ENCODE data around the gene SLC23A2.

The SLC23A2 gene

DNA sequence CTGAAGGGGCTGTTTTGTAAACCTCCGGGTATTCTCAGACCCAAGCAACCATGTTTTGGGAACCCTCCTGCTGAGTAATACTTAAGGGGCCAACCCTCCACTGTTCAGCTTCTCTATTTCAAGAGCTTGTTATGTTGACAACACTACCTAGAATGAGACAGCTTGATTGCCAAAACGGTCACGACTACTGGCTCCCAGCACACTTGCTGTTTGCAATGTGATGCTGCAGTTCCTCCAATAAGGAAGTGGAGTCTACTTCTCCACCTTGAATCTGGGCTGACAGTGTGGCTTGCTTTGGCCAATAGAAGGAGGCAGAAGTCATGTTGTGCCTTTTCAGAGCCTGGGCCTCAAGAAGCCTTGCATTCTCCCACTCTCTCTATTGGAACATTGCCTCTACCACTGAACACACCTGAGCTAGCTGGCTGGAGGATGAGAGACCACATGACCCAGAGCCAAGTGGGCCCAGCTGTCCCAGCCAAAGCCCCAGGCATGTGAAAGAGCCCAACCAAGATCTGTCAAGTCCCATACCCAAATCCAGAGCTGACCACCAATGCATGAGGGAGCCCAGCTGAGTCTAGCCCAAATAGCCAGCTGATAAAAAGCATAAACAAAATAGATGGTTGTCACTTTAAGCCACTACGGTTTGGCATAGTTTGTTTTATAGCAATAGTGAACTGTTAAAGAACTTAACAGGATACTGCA lies 171.6 kb downstream of the SLC23A2 start:
- H3K79me2 ChIP-seq (ENCODE audit: low read length): peaks cover 2% of the 10 kb centered on the region; the same call in 1 of the 2 replicates
- TF ChIP-seq, protein P1, sequence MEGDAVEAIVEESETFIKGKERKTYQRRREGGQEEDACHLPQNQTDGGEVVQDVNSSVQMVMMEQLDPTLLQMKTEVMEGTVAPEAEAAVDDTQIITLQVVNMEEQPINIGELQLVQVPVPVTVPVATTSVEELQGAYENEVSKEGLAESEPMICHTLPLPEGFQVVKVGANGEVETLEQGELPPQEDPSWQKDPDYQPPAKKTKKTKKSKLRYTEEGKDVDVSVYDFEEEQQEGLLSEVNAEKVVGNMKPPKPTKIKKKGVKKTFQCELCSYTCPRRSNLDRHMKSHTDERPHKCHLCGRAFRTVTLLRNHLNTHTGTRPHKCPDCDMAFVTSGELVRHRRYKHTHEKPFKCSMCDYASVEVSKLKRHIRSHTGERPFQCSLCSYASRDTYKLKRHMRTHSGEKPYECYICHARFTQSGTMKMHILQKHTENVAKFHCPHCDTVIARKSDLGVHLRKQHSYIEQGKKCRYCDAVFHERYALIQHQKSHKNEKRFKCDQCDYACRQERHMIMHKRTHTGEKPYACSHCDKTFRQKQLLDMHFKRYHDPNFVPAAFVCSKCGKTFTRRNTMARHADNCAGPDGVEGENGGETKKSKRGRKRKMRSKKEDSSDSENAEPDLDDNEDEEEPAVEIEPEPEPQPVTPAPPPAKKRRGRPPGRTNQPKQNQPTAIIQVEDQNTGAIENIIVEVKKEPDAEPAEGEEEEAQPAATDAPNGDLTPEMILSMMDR (IDR thresholded peaks at IDR 0.05; ENCODE audit: low read depth, low read length): no peak
- TF ChIP-seq EZH2phosphoT487 (IDR thresholded peaks at IDR 0.05; ENCODE audit: low read depth): no peak
- no peak overlapping the region for H3K9ac ChIP-seq (ENCODE audit: low read length)
- H4K20me1 ChIP-seq (ENCODE audit: insufficient read depth, low read length): no peaks in the 10 kb centered on the region
- no peaks in the 10 kb centered on the region for H3K9me3 ChIP-seq (ENCODE audit: insufficient read depth, low read length)
- peaks cover 13% of the 10 kb centered on the region for H3K36me3 ChIP-seq (replicated peaks; ENCODE audit: low read depth, low read length)
- H3K4me2 ChIP-seq (ENCODE audit: low read length): no peak overlapping the region
- H3K27me3 ChIP-seq (ENCODE audit: low read depth, low read length): no peaks in the 10 kb centered on the region
- no peaks in the 10 kb centered on the region for H3K4me1 ChIP-seq (ENCODE audit: low read length)
- H2AFZ ChIP-seq (ENCODE audit: low read depth, low read length): no peak overlapping the region
- H3K4me3 ChIP-seq (ENCODE audit: low read length): no peak overlapping the region
- no peak overlapping the region for H3K27ac ChIP-seq (ENCODE audit: low read length)

DNA sequence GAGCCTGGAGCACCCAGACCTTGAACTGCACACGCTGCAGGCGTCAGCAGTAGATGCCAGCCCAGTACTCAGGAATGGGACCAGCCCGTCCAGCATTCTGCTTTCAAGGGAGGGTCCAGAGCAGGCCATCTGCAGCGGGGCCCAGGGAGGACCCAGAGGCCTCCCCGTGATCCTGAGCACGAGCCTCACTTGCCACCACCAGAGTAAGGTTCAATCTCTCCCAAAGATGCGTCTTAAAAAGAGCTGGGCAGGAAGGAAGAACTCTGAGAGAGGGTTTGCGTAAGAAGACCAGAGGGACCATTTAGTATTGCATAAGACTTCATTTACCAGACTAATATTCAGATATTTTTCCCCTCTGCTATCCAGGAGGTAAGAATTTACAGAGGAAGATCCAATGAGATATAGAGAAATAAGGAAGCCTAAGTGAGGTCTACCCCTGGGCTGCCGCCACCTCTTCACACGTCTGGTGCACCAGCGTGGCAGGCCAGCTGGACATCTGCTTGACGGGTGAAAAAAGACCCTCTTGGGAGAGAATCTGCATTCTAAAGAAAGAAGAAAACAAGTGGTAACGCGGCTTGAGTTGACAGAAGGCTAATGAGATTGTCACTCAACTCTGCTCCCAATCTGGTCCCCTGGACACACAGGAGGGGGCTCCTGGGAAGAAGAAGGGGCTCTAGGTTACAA lies 172.3 kb downstream of the SLC23A2 start:
- no peak overlapping the region for H3K9ac ChIP-seq (ENCODE audit: low read length)
- no peak overlapping the region for H3K4me2 ChIP-seq (ENCODE audit: low read length)
- H3K27ac ChIP-seq (ENCODE audit: low read length): no peak overlapping the region
- TF ChIP-seq, protein P1 (IDR thresholded peaks at IDR 0.05; ENCODE audit: low read depth, low read length): no peak
- TF ChIP-seq EZH2phosphoT487 (IDR thresholded peaks at IDR 0.05; ENCODE audit: low read depth): no peak
- H2AFZ ChIP-seq (ENCODE audit: low read depth, low read length): no peak overlapping the region
- H3K4me1 ChIP-seq (ENCODE audit: low read length): peaks cover 6% of the 10 kb centered on the region
- no peaks in the 10 kb centered on the region for H3K9me3 ChIP-seq (ENCODE audit: insufficient read depth, low read length)
- H3K4me3 ChIP-seq (ENCODE audit: low read length): no peak overlapping the region
- peaks cover 7% of the 10 kb centered on the region; the same call in 1 of the 2 replicates for H3K79me2 ChIP-seq (ENCODE audit: low read length)
- no peaks in the 10 kb centered on the region for H4K20me1 ChIP-seq (ENCODE audit: insufficient read depth, low read length)
- no peaks in the 10 kb centered on the region for H3K27me3 ChIP-seq (ENCODE audit: low read depth, low read length)
- H3K36me3 ChIP-seq (replicated peaks; ENCODE audit: low read depth, low read length): peaks cover 13% of the 10 kb centered on the region

DNA sequence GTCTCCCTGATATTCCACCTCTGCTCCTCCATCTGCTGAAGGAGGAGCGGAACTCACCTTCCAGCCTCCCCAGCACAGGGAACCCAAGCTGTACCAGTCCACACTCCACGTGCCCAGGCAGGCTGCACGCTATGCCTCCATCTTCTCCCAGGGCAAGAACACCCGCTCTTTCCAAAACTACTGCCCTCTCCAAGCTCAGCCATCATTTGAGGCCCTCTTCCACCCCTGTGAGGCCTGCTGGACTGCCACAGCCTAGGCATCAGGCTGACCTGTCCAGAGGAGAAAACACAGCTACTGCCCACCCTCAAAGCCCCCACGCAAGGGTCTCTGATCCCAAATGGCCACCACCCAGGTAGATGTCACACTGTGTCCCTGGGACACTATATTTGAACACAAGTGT lies 179.7 kb downstream of the SLC23A2 start:
- peaks cover 23% of the 10 kb centered on the region for H4K20me1 ChIP-seq (ENCODE audit: insufficient read depth, low read length)
- peak overlapping the region; percentile 91 for H3K4me3 ChIP-seq (ENCODE audit: low read length)
- no peak overlapping the region for H2AFZ ChIP-seq (ENCODE audit: low read depth, low read length)
- peaks cover 78% of the 10 kb centered on the region for H3K79me2 ChIP-seq (ENCODE audit: low read length)
- peaks cover 48% of the 10 kb centered on the region for H3K36me3 ChIP-seq (replicated peaks; ENCODE audit: low read depth, low read length)
- H3K27me3 ChIP-seq (ENCODE audit: low read depth, low read length): no peaks in the 10 kb centered on the region
- TF ChIP-seq EZH2phosphoT487 (IDR thresholded peaks at IDR 0.05; ENCODE audit: low read depth): no peak
- TF ChIP-seq, protein P1 (IDR thresholded peaks at IDR 0.05; ENCODE audit: low read depth, low read length): no peak
- H3K27ac ChIP-seq (ENCODE audit: low read length): peak overlapping the region; percentile 95
- peaks cover 59% of the 10 kb centered on the region for H3K4me1 ChIP-seq (ENCODE audit: low read length)
- H3K9ac ChIP-seq (ENCODE audit: low read length): peak overlapping the region; percentile 100
- H3K9me3 ChIP-seq (ENCODE audit: insufficient read depth, low read length): no peaks in the 10 kb centered on the region
- H3K4me2 ChIP-seq (ENCODE audit: low read length): peak overlapping the region; percentile 99

DNA sequence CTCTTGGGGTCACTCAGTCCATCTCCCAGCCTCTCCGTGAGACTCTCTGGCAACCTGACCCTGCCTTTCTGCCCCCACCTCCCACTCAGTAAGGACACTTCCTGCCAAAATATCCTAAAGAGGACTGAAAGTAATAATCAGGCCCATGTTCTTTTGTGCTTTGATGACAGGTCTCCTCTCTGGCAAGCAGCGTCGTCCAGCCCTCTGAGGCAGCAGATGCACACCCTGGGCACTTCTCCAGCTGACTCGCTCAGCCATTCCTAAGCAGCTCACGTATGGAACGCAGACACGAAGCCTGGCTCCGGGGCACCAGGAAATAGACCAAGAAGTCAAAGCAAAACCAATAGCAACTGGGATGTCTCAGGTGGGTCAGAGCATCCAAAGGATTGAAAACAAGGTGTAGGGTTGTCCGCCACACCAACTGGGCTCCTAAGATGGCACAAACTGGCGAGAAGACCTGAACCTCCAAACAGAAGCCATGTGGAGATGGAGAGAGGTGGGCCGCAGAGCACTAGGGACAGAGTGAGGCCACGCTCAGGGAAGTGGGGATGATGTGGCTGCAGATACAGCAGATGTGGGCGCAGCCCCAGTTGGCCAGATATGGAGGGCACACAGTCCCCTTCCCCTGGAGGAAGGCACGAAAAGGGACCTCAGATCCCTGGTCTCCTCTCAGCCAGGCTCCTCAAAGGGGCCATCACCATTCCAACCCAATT lies 180.3 kb downstream of the SLC23A2 start:
- H3K79me2 ChIP-seq (ENCODE audit: low read length): peaks cover 85% of the 10 kb centered on the region
- peaks cover 66% of the 10 kb centered on the region for H3K4me1 ChIP-seq (ENCODE audit: low read length)
- H2AFZ ChIP-seq (ENCODE audit: low read depth, low read length): no peak overlapping the region
- H3K9me3 ChIP-seq (ENCODE audit: insufficient read depth, low read length): no peaks in the 10 kb centered on the region
- H3K27ac ChIP-seq (ENCODE audit: low read length): peak overlapping the region; percentile 95
- peak overlapping the region; percentile 100 for H3K9ac ChIP-seq (ENCODE audit: low read length)
- H3K4me3 ChIP-seq (ENCODE audit: low read length): peak overlapping the region; percentile 91
- peaks cover 54% of the 10 kb centered on the region for H3K36me3 ChIP-seq (replicated peaks; ENCODE audit: low read depth, low read length)
- peak overlapping the region; percentile 99 for H3K4me2 ChIP-seq (ENCODE audit: low read length)
- peaks cover 23% of the 10 kb centered on the region for H4K20me1 ChIP-seq (ENCODE audit: insufficient read depth, low read length)
- TF ChIP-seq EZH2phosphoT487 (IDR thresholded peaks at IDR 0.05; ENCODE audit: low read depth): no peak
- TF ChIP-seq, protein P1 (IDR thresholded peaks at IDR 0.05; ENCODE audit: low read depth, low read length): no peak
- no peaks in the 10 kb centered on the region for H3K27me3 ChIP-seq (ENCODE audit: low read depth, low read length)
